MM.1S (cell line): ENCODE results near the gene SLC39A6.

Experiments used
- DNase-seq: peaks from one replicate; pipeline ENCODE4 v3.0.0-alpha.2; 2015
- H2AFZ ChIP-seq: fragments of 300-600 bp; sonication (generic); 2 replicates; pipeline ENCODE4 v1.6.0; 2016; ENCODE audit warnings: antibody characterized with exemption, low read length
- H3F3A ChIP-seq: fragments of 300-600 bp; sonication (generic); 2 replicates; pipeline ENCODE4 v1.6.1; 2016; ENCODE audit warnings: mild to moderate bottlenecking, antibody characterized with exemption, low read length, moderate library complexity, mixed read lengths; ENCODE audit not compliant: insufficient read depth
- H3K27ac ChIP-seq: fragments of 300-600 bp; sonication (generic); 2 replicates; pipeline ENCODE4 v1.5.1; 2016; ENCODE audit warnings: mild to moderate bottlenecking, low read length
- H3K27me3 ChIP-seq: fragments of 300-600 bp; sonication (generic); replicated peaks from 2 replicates; pipeline ENCODE4 v1.6.0; 2016; ENCODE audit warnings: low read length; ENCODE audit not compliant: insufficient read depth
- H3K36me3 ChIP-seq: fragments of 300-600 bp; sonication (generic); replicated peaks from 2 replicates; pipeline ENCODE4 v1.6.1; 2016; ENCODE audit warnings: mild to moderate bottlenecking, low read length, mixed read lengths; ENCODE audit not compliant: insufficient read depth
- H3K4me1 ChIP-seq: fragments of 300-600 bp; sonication (generic); 2 replicates; pipeline ENCODE4 v1.6.1; 2016; ENCODE audit warnings: low read length, mixed read lengths
- H3K4me2 ChIP-seq: fragments of 300-600 bp; sonication (generic); 2 replicates; pipeline ENCODE4 v1.6.0; 2016; ENCODE audit warnings: low read depth, low read length
- H3K4me3 ChIP-seq: fragments of 300-600 bp; sonication (generic); 2 replicates; pipeline ENCODE4 v1.5.1; 2016; ENCODE audit warnings: low read length, mixed read lengths
- H3K79me2 ChIP-seq: fragments of 300-600 bp; sonication (generic); 2 replicates; pipeline ENCODE4 v1.6.1; 2016; ENCODE audit warnings: mixed run types, low read length, mixed read lengths
- H3K9ac ChIP-seq: fragments of 300-600 bp; sonication (generic); 2 replicates; pipeline ENCODE4 v1.6.1; 2016; ENCODE audit warnings: low read length, mixed read lengths
- H3K9me2 ChIP-seq: fragments of 300-600 bp; sonication (generic); replicated peaks from 2 replicates; pipeline ENCODE4 v1.6.1; 2016; ENCODE audit warnings: mild to moderate bottlenecking, low read length, mixed read lengths; ENCODE audit not compliant: insufficient read depth
- H3K9me3 ChIP-seq: fragments of 300-600 bp; sonication (generic); replicated peaks from 2 replicates; pipeline ENCODE4 v1.6.1; 2016; ENCODE audit warnings: mild to moderate bottlenecking, low read length, mixed read lengths; ENCODE audit not compliant: insufficient read depth
- H4K20me1 ChIP-seq: fragments of 300-600 bp; sonication (generic); 2 replicates; pipeline ENCODE4 v1.6.1; 2016; ENCODE audit warnings: mild to moderate bottlenecking, low read length, moderate library complexity, mixed read lengths; ENCODE audit not compliant: insufficient read depth
- EZH2 ChIP-seq: fragments of 300-600 bp; sonication (generic); optimal IDR thresholded peaks from 2 replicates; pipeline ENCODE3; 2017; ENCODE audit warnings: low read depth, mild to moderate bottlenecking, antibody characterized with exemption, low read length, mixed read lengths
- EZH2phosphoT487 ChIP-seq: fragments of 300-600 bp; sonication (generic); IDR thresholded peaks from 2 replicates; pipeline ENCODE4 v1.6.1; 2018; ENCODE audit warnings: antibody characterized with exemption, low read length
- TF ChIP-seq, protein P1 (sequence below): fragments of 300-600 bp; sonication (generic); IDR thresholded peaks from 2 replicates; pipeline ENCODE4 v1.5.1; 2016; ENCODE audit warnings: antibody characterized with exemption, low read length, mixed read lengths

SLC39A6 gene

DNA sequence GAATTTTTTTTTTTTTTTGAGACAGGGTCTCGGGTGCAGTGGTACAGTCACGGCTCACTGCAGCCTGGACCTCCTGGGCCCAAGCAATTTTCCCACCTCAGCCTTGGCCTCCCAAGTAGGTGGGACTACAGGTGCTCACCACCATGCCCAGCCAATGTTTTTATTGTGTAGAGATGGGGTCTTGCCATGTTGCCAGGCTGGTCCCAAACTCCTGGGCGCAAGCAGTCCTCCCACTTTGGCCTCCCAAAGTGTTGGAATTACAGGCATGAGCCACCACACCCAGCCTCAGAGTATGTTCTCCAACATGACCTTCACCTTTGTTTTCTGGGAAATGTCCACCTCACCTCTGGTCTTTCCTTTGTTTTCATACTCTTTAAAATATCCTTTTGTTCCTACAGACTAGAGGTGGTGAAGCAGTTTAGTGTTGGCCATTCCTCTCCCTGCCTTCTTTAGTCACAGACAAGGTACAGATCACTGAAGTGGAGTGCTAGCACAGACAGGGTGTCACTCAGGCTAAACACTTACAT, 38.6 kb upstream of the SLC39A6 start:
- Histone ChIP-seq H3K79me2 (no peaks in the 10 kb centered on the region), H3K9me3 (no peaks in the 10 kb centered on the region), H2AFZ (no peak overlapping the region), H3F3A (no peaks in the 10 kb centered on the region), H3K4me3 (no peak overlapping the region), H3K9me2 (no peaks in the 10 kb centered on the region), H3K27ac (no peak overlapping the region), H3K4me1 (no peaks in the 10 kb centered on the region), H4K20me1 (no peaks in the 10 kb centered on the region), H3K36me3 (no peaks in the 10 kb centered on the region; the same call in 1 of the 2 replicates), H3K4me2 (no peak overlapping the region), H3K9ac (no peak overlapping the region), H3K27me3 (no peaks in the 10 kb centered on the region)
- TF ChIP-seq, protein P1, sequence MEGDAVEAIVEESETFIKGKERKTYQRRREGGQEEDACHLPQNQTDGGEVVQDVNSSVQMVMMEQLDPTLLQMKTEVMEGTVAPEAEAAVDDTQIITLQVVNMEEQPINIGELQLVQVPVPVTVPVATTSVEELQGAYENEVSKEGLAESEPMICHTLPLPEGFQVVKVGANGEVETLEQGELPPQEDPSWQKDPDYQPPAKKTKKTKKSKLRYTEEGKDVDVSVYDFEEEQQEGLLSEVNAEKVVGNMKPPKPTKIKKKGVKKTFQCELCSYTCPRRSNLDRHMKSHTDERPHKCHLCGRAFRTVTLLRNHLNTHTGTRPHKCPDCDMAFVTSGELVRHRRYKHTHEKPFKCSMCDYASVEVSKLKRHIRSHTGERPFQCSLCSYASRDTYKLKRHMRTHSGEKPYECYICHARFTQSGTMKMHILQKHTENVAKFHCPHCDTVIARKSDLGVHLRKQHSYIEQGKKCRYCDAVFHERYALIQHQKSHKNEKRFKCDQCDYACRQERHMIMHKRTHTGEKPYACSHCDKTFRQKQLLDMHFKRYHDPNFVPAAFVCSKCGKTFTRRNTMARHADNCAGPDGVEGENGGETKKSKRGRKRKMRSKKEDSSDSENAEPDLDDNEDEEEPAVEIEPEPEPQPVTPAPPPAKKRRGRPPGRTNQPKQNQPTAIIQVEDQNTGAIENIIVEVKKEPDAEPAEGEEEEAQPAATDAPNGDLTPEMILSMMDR: no peak
- TF ChIP-seq EZH2phosphoT487 (no peak), EZH2 (no peak)
- DNase-seq: no peak

DNA sequence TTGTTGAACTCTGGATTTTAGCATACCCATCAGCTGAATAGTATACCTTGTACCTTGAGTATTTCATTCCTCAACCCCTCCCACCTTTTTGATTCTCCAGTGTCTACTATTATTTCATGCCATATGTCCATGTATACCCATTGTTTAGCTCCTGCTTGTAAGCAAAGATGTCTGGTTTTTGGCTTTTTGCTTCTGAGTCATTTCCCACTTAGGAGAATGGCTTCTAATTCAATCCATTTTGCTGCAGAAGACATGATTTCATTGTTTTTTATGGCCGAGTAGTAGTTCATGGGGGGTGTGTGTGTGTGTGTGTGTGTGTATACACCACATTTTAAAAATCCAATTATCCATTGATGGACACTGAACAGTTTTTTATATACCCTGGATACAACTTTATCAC, 33.8 kb upstream of the SLC39A6 start:
- no peaks in the 10 kb centered on the region for H3K9me2 ChIP-seq
- no peak for TF ChIP-seq EZH2phosphoT487
- TF ChIP-seq, protein P1: no peak
- no peak for TF ChIP-seq EZH2
- H3K9me3 ChIP-seq: no peaks in the 10 kb centered on the region
- no peak overlapping the region for H3K27ac ChIP-seq
- peaks cover 5% of the 10 kb centered on the region; the same call in 1 of the 2 replicates for H3K36me3 ChIP-seq
- no peaks in the 10 kb centered on the region for H3K79me2 ChIP-seq
- no peak overlapping the region for H2AFZ ChIP-seq
- H3F3A ChIP-seq: no peaks in the 10 kb centered on the region
- H3K27me3 ChIP-seq: no peaks in the 10 kb centered on the region
- DNase-seq: no peak
- H4K20me1 ChIP-seq: no peaks in the 10 kb centered on the region
- H3K9ac ChIP-seq: no peak overlapping the region
- H3K4me2 ChIP-seq: no peak overlapping the region
- H3K4me1 ChIP-seq: 0 out of 2 replicates have a peak, but pooled peaks cover 2% of the 10 kb centered on the region
- no peak overlapping the region for H3K4me3 ChIP-seq

DNA sequence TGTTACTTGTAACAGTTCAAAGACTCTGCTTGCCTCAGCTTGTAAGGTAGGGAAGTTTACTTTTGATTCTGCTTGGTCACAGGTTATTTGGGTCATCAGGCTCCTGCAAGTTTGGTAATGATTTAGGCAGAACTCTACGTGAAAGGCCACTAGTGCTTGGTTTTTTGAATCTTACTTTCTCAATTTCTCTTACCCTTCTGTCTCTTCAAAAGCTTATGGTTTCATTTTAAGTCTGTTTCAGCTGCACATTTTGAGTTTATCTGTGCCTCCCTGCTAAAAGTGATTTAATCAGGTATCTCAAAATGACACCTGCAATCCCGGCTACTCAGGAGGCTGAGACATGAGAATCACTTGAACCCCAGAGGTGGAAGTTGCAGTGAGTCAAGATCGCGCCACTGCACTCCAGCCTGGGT, 31.8 kb upstream of the SLC39A6 start:
- no peak for DNase-seq
- TF ChIP-seq, protein P1: no peak
- TF ChIP-seq EZH2phosphoT487: no peak
- Histone ChIP-seq H3K79me2 (no peaks in the 10 kb centered on the region), H3K4me3 (no peak overlapping the region), H3K36me3 (peaks cover 14% of the 10 kb centered on the region; the same call in 1 of the 2 replicates), H3K27ac (no peak overlapping the region), H3K27me3 (no peaks in the 10 kb centered on the region), H3K9me3 (no peaks in the 10 kb centered on the region), H4K20me1 (no peaks in the 10 kb centered on the region), H3F3A (no peaks in the 10 kb centered on the region), H3K9me2 (no peaks in the 10 kb centered on the region), H3K4me1 (0 out of 2 replicates have a peak, but pooled peaks cover 2% of the 10 kb centered on the region), H3K4me2 (no peak overlapping the region), H3K9ac (no peak overlapping the region), H2AFZ (no peak overlapping the region)
